Retina (tissue), 1 donor: Measurements from ENCODE around the gene SPNS3.

ENCODE experiments used
- DNase-seq: peaks from one replicate; pipeline ENCODE4 v3.0.0-alpha.2; 2016

The SPNS3 gene

GRCh38 chr17:4532860-4533522 lies 99.3 kb downstream of the SPNS3 start:
- DNase-seq = no peak

GRCh38 chr17:4533523-4534504 lies 100.1 kb downstream of the SPNS3 start:
- DNase-seq = peak; percentile 46

DNA sequence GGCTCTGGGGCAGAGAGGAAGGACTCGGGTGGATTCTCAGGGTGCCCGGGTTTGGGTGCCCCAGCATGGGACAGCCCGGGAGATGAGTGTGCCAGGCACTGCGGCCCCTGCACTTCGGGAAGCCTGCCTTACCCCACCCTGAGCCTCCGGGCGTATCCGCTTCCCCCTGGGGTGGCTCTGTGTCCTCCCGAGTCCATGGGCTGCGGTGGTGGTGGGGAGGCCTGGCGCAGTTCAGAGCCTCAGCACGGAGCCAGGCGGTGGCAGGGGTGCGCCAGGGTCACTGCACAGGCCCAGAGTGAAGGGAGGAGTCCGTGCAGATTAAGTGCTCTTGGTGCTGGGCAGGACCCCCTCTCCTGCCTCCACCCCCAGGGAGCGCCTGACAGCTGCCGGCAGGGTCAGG lies 100.8 kb downstream of the SPNS3 start:
- DNase-seq = peak; percentile 19

GRCh38 chr17:4534928-4535666 lies 101.4 kb downstream of the SPNS3 start:
- DNase-seq = peak; percentile 30

- peak; percentile 40 for DNase-seq
Measured at GRCh38 chr17:4535667-4536258, 102.0 kb downstream of the SPNS3 start.

- no peak for DNase-seq
Measured at GRCh38 chr17:4536259-4536741, 102.6 kb downstream of the SPNS3 start.

GRCh38 chr17:4536742-4537411 lies 103.1 kb downstream of the SPNS3 start:
- DNase-seq = no peak
